ENCODE data around the gene ZNF629. TPM values are rescaled to one million over a fixed set of nuclear protein-coding genes. Genes with fewer than 3 reads are reported as not detected.

The ZNF629 gene
- total and polyA plus RNA-seq, 7 donors, result 3.0 to 12.1 (median 8.4) TPM

GRCh38 chr16:30738984-30739951 lies 47.7 kb downstream of the ZNF629 start:
- H3K4me1 ChIP-seq, result peaks cover 0 to 31% (median 25%) of the 10 kb centered on the region in 4 donors
- H3K9me3 ChIP-seq, result no peaks in the 10 kb centered on the region
- peak; percentile 57 for DNase-seq
- intact Hi-C loops (cut with DNase I), result no loop called here
- H3K27ac ChIP-seq, result peak overlapping the region; percentile 10 to 81 (median 64)
- no peaks in the 10 kb centered on the region for H3K27me3 ChIP-seq
- 89 to 91% methylated on average over 37 of the region's 37 CpGs for WGBS, 2 donors
- H3K4me3 ChIP-seq, result no peak overlapping the region
- TF ChIP-seq POLR2AphosphoS5 (IDR thresholded peaks at IDR 0.05) (peak in 1 of 4 donors; percentile 11), EP300 (IDR thresholded peaks at IDR 0.05) (no peak)
- peaks cover 36 to 61% (median 48%) of the 10 kb centered on the region in 4 donors for H3K36me3 ChIP-seq

GRCh38 chr16:30737794-30738648 lies 49.0 kb downstream of the ZNF629 start:
- Histone ChIP-seq H3K4me1 (peaks cover 0 to 31% (median 25%) of the 10 kb centered on the region in 4 donors), H3K27me3 (no peaks in the 10 kb centered on the region), H3K9me3 (no peaks in the 10 kb centered on the region), H3K4me3 (no peak overlapping the region), H3K27ac (no peak overlapping the region), H3K36me3 (peaks cover 48 to 66% (median 60%) of the 10 kb centered on the region in 4 donors)
- peak; percentile 54 for DNase-seq
- intact Hi-C loops (cut with DNase I), result no loop called here
- 94 to 95% methylated on average over 25 of the region's 25 CpGs for WGBS, 2 donors
- no peak for TF ChIP-seq POLR2A (IDR thresholded peaks at IDR 0.05)
- no peak for TF ChIP-seq POLR2AphosphoS5 (IDR thresholded peaks at IDR 0.05)
- no peak for TF ChIP-seq EP300 (IDR thresholded peaks at IDR 0.05)
- TF ChIP-seq CTCF (IDR thresholded peaks at IDR 0.05), result no peak

GRCh38 chr16:30736995-30737793 lies 49.8 kb downstream of the ZNF629 start:
- no peak for TF ChIP-seq POLR2A (IDR thresholded peaks at IDR 0.05)
- TF ChIP-seq POLR2AphosphoS5 (IDR thresholded peaks at IDR 0.05), result no peak
- TF ChIP-seq EP300 (IDR thresholded peaks at IDR 0.05), result no peak
- no peak for TF ChIP-seq CTCF (IDR thresholded peaks at IDR 0.05)
- H3K4me3 ChIP-seq, result no peak overlapping the region
- peaks cover 50 to 75% (median 67%) of the 10 kb centered on the region in 4 donors for H3K36me3 ChIP-seq
- peak; percentile 61 for DNase-seq
- no peaks in the 10 kb centered on the region for H3K27me3 ChIP-seq
- intact Hi-C loops (cut with DNase I), result no loop called here
- WGBS, 2 donors, result 95% methylated on average over 17 of the region's 17 CpGs
- H3K4me1 ChIP-seq, result peaks cover 0 to 25% (median 23%) of the 10 kb centered on the region in 4 donors
- H3K9me3 ChIP-seq, result no peaks in the 10 kb centered on the region
- no peak overlapping the region for H3K27ac ChIP-seq

GRCh38 chr16:30731411-30731810 lies 55.6 kb downstream of the ZNF629 start:
- Histone ChIP-seq H3K27ac (no peak overlapping the region), H3K9me3 (no peaks in the 10 kb centered on the region), H3K4me1 (no peaks in the 10 kb centered on the region), H3K4me3 (no peak overlapping the region), H3K36me3 (peaks cover 47 to 88% (median 69%) of the 10 kb centered on the region in 4 donors), H3K27me3 (no peaks in the 10 kb centered on the region)
- intact Hi-C loops (cut with DNase I), result no loop called here
- no peak for DNase-seq
- WGBS, 2 donors, result 89 to 95% methylated on average over 3 of the region's 3 CpGs
- no peak for TF ChIP-seq POLR2A (IDR thresholded peaks at IDR 0.05)
- no peak for TF ChIP-seq POLR2AphosphoS5 (IDR thresholded peaks at IDR 0.05)
- TF ChIP-seq CTCF (IDR thresholded peaks at IDR 0.05), result no peak
- TF ChIP-seq EP300 (IDR thresholded peaks at IDR 0.05), result no peak
